ENCODE data around the gene WDR75.

GRCh38 chr2:189515264-189515663 is 74.0 kb downstream of the WDR75 start:
- no peak for TF ChIP-seq CTCF (conservative IDR thresholded peaks at IDR 0.05)
- TF ChIP-seq ZFX (IDR thresholded peaks at IDR 0.05) = no peak
